HG02642 (cell line): ENCODE results near the gene ARL15.
A peak's percentile ranks its signal among the peaks of the same experiment; 100 is the strongest.
"Not testable (repeated sequence)": the region's sequence is repeated elsewhere in the genome, so short reads cannot be mapped to it uniquely, and the experiment has no call there.

Experiments
- ATAC-seq: cut with Tn5 transposase; IDR thresholded peaks from one replicate; pipeline ENCODE4 v1.9.1; 2021; ENCODE audit warnings: mild to moderate bottlenecking; ENCODE audit not compliant: unreplicated experiment, poor library complexity

ARL15 gene

GRCh38 chr5:54310433-54311175 is at the start of gene ARL15:
ARL15 (minus strand) TSS chr5:54310573.
- ATAC-seq, result peak; percentile 98

GRCh38 chr5:54360089-54360488 is 49.7 kb upstream of the ARL15 start:
- no peak for ATAC-seq

- no peak for ATAC-seq
Observed at GRCh38 chr5:54357408-54358058, 47.2 kb upstream of the ARL15 start.

GRCh38 chr5:54353933-54354564 is 43.7 kb upstream of the ARL15 start:
- ATAC-seq, result not testable (repeated sequence)

- ATAC-seq, result not testable (repeated sequence)
Observed at GRCh38 chr5:54352580-54352979, 42.2 kb upstream of the ARL15 start.

GRCh38 chr5:54347221-54347865 is 37.0 kb upstream of the ARL15 start:
- no peak for ATAC-seq

- no peak for ATAC-seq
Observed at GRCh38 chr5:54344653-54345052, 34.3 kb upstream of the ARL15 start.

- ATAC-seq, result no peak
Observed at GRCh38 chr5:54341971-54342370, 31.6 kb upstream of the ARL15 start.

- no peak for ATAC-seq
Observed at GRCh38 chr5:54337523-54337922, 27.1 kb upstream of the ARL15 start.

GRCh38 chr5:54332720-54333119 is 22.3 kb upstream of the ARL15 start:
- no peak for ATAC-seq

- ATAC-seq, result no peak
Observed at GRCh38 chr5:54329731-54330709, 19.6 kb upstream of the ARL15 start.

- ATAC-seq, result no peak
Observed at GRCh38 chr5:54326662-54327270, 16.4 kb upstream of the ARL15 start.

- ATAC-seq, result no peak
Observed at GRCh38 chr5:54325610-54326311, 15.4 kb upstream of the ARL15 start.

GRCh38 chr5:54325272-54325609 is 14.9 kb upstream of the ARL15 start:
- no peak for ATAC-seq

GRCh38 chr5:54324651-54325271 is 14.4 kb upstream of the ARL15 start:
- ATAC-seq, result no peak

- ATAC-seq, result no peak
Observed at GRCh38 chr5:54323495-54323894, 13.1 kb upstream of the ARL15 start.

GRCh38 chr5:54320256-54320655 is 9.9 kb upstream of the ARL15 start:
- ATAC-seq, result no peak

- ATAC-seq, result no peak
Observed at GRCh38 chr5:54317511-54318260, 7.3 kb upstream of the ARL15 start.
